GM23248 (cell line): ENCODE measurements around the gene CYP4A22. TPM values are rescaled to one million over a fixed set of nuclear protein-coding genes. Genes with fewer than 3 reads are reported as not detected.
A peak's percentile ranks its signal among the peaks of the same experiment; 100 is the strongest.

ENCODE experiments used
- DNase-seq: peaks from one replicate; pipeline ENCODE4 v3.0.0-alpha.2; 2015
- H2AFZ ChIP-seq: fragments of 200-600 bp; sonication (generic); 2 replicates; pipeline ENCODE4 v1.6.1; 2016; ENCODE audit warnings: antibody characterized with exemption
- H3F3A ChIP-seq: fragments of 200-600 bp; sonication (generic); 2 replicates; pipeline ENCODE4 v1.6.1; 2016; ENCODE audit warnings: mild to moderate bottlenecking, antibody characterized with exemption, mixed run types; ENCODE audit not compliant: insufficient read depth
- H3K27ac ChIP-seq: fragments of 200-600 bp; sonication (generic); 2 replicates; pipeline ENCODE4 v1.5.1; 2016; ENCODE audit warnings: mild to moderate bottlenecking
- H3K27me3 ChIP-seq: fragments of 200-600 bp; sonication (generic); replicated peaks from 2 replicates; pipeline ENCODE4 v1.6.1; 2016; ENCODE audit warnings: mild to moderate bottlenecking; ENCODE audit not compliant: insufficient read depth
- H3K36me3 ChIP-seq: fragments of 200-600 bp; sonication (generic); 2 replicates; pipeline ENCODE4 v1.6.1; 2016; ENCODE audit warnings: low read depth, mild to moderate bottlenecking
- H3K4me1 ChIP-seq: fragments of 200-600 bp; sonication (generic); 2 replicates; pipeline ENCODE4 v1.6.1; 2016; ENCODE audit warnings: mild to moderate bottlenecking; ENCODE audit not compliant: insufficient read depth
- H3K4me2 ChIP-seq: fragments of 200-600 bp; sonication (generic); one replicate; pipeline ENCODE4 v1.6.1; 2016; ENCODE audit warnings: mild to moderate bottlenecking; ENCODE audit not compliant: unreplicated experiment
- H3K4me3 ChIP-seq: fragments of 200-600 bp; sonication (generic); 2 replicates; pipeline ENCODE4 v1.5.1; 2016; ENCODE audit warnings: mild to moderate bottlenecking
- H3K79me2 ChIP-seq: fragments of 200-600 bp; sonication (generic); 2 replicates; pipeline ENCODE4 v1.6.1; 2016; ENCODE audit warnings: mild to moderate bottlenecking; ENCODE audit not compliant: insufficient read depth
- H3K9ac ChIP-seq: fragments of 200-600 bp; sonication (generic); 2 replicates; pipeline ENCODE4 v1.6.1; 2016; ENCODE audit warnings: mild to moderate bottlenecking
- H3K9me2 ChIP-seq: fragments of 200-600 bp; sonication (generic); 2 replicates; pipeline ENCODE4 v1.6.1; 2016; ENCODE audit warnings: mixed run types, mild to moderate bottlenecking, moderate library complexity; ENCODE audit not compliant: insufficient read depth
- H3K9me3 ChIP-seq: fragments of 200-600 bp; sonication (generic); one replicate; pipeline ENCODE4 v1.6.1; 2017; ENCODE audit warnings: low read depth
- H4K20me1 ChIP-seq: fragments of 200-600 bp; sonication (generic); 2 replicates; pipeline ENCODE4 v1.6.0; 2016; ENCODE audit not compliant: insufficient read depth
- EZH2 ChIP-seq: fragments of 200-600 bp; sonication (generic); IDR thresholded peaks from 2 replicates; pipeline ENCODE4 v1.6.1; 2018; ENCODE audit warnings: antibody characterized with exemption, mild to moderate bottlenecking; ENCODE audit not compliant: insufficient read depth, poor library complexity, severe bottlenecking
- EZH2phosphoT487 ChIP-seq: fragments of 200-600 bp; sonication (generic); IDR thresholded peaks from 2 replicates; pipeline ENCODE4 v1.6.1; 2018; ENCODE audit warnings: antibody characterized with exemption, moderate library complexity, mild to moderate bottlenecking, low read depth; ENCODE audit not compliant: insufficient read depth
- WGBS, 2 experiments: methylation state at CpG; one replicate each; pipeline ENCODE4 v1.1.6; 2015 to 2017; ENCODE audit warnings: low lambda C conversion rate in 2 of 2, low coverage in 1 of 2; ENCODE audit errors: missing lambda C conversion rate in 2 of 2; 5-methylcytosine and 5-hydroxymethylcytosine counted together
- in situ Hi-C: fragments of 300-500 bp; cut with MboI; formaldehyde crosslinking; loops from 2 replicates; pipeline ENCODE4 v1.15.0; 2020
- polyA plus RNA-seq: library from polyadenylated mRNA; unstranded; fragments of >200 nt; fragmentation: Nextera tagmentation; extraction: Ambion mirVana; gene quantifications from 2 replicates; pipeline ENCODE4 v1.2.1, GENCODE V29; 2016
- total RNA-seq: library from RNA; depleted of rRNA; stranded (reverse); fragments of >200 nt; shearing (Covaris generic); gene quantifications from 2 replicates; pipeline ENCODE4 v1.2.3, GENCODE V29; 2014

Gene CYP4A22
- total and polyA plus RNA-seq, 2 experiments from 2014 or later = not detected

DNA sequence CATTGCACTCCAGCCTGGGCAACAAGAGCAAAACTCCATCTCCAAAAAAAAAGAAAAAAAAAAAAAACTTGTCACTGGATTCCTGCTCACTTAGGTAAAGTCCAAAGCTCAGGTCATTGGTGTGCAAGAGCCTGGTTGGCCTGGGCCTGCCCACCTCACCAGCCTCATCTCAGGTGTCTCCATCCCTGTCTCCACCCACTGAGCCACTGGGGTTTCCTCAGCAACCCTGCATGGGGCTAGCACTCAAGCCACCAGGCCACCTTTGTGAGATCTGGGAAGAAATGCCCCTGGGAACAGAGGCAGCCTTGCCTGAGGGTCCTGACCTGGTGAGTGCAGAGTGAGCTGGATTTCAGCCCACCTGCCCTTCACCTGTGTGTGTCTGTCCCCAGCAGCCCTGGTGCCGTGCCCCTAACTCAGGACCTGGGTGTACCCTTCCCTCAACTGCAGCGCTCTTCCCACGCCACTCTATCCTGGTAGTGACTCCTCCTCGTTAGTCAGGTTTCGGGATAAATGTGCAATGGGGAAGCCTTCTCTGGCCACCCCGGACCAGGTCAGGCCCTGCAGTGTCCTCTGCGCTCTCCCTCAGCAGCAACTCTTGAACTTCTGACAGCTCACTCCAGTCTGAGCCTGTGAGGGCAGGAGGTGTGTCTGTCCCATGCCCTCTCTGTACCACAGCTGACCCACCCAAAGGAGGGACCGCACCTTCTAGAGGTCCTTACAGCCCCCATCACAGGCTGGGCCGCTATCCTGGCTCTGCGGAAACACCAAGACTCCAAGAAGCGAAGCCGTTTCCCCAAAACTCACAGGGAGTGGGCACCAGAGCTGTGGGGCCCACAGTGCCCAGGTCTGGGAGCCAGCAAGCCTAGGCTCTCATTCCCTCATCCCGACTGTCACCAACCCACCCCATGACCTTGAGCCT, 49.3 kb downstream of the CYP4A22 start:
- H3K9me2 ChIP-seq = no peaks in the 10 kb centered on the region
- H3K27ac ChIP-seq = no peak overlapping the region
- no peaks in the 10 kb centered on the region for H3K27me3 ChIP-seq
- no peak overlapping the region for H2AFZ ChIP-seq
- DNase-seq = no peak
- in situ Hi-C loops = loop anchor here (5.0 kb wide), 1 partner anchor 521 kb away; no protein-coding TSS in a partner anchor
- H3K9ac ChIP-seq = no peak overlapping the region
- H3K4me1 ChIP-seq = peaks cover 13% of the 10 kb centered on the region
- H3K4me3 ChIP-seq = no peak overlapping the region
- H3F3A ChIP-seq = peaks cover 7% of the 10 kb centered on the region; the same call in 1 of the 2 replicates
- 86 to 89% methylated on average over 13 of the region's 13 CpGs for WGBS, 2 experiments
- TF ChIP-seq EZH2 (no peak), EZH2phosphoT487 (no peak)
- no peaks in the 10 kb centered on the region for H4K20me1 ChIP-seq
- no peaks in the 10 kb centered on the region for H3K9me3 ChIP-seq
- H3K4me2 ChIP-seq = no peak overlapping the region
- H3K79me2 ChIP-seq = no peaks in the 10 kb centered on the region
- no peaks in the 10 kb centered on the region for H3K36me3 ChIP-seq

DNA sequence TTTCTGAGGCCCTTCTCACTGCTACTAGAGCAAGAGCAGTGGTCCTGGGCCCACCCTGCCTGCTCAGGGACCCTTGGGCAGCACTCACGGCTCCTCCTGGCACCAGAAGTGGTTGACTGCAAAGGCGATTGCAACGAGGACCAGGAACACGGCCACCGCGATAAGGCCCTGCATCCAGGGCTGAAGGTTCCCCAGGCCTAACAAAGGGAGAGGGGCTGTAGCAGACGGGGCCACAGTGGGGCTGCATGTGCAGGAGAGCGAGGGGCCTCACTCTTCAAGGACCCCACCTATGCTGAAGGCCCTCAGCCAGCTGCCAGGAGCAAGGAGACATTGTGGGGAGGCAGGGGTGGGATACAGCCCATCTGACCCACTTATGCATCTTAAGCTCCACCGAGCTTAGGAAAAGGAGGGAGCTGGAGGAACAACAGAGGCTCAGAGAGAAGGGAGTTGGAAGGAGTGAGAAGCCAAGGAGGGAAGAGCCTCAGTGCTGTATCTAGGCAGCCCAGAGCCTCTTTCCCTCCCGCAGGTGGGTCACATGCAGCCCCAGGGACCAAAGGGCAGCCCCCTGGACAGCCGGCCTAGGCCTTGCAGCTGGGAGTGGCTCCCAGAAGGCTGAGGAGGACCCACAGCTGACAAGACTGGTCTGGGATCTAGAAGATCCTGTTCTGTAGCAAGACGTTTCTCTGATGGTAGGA, 50.1 kb downstream of the CYP4A22 start:
- Histone ChIP-seq H3K36me3 (no peaks in the 10 kb centered on the region), H3K4me1 (peaks cover 18% of the 10 kb centered on the region), H3K9me3 (no peaks in the 10 kb centered on the region), H3K9me2 (no peaks in the 10 kb centered on the region), H2AFZ (no peak overlapping the region), H3K79me2 (no peaks in the 10 kb centered on the region), H4K20me1 (no peaks in the 10 kb centered on the region), H3F3A (peaks cover 9% of the 10 kb centered on the region; the same call in 1 of the 2 replicates), H3K27ac (no peak overlapping the region), H3K4me2 (no peak overlapping the region), H3K4me3 (no peak overlapping the region), H3K9ac (no peak overlapping the region), H3K27me3 (no peaks in the 10 kb centered on the region)
- 68 to 74% methylated on average over 12 of the region's 12 CpGs for WGBS, 2 experiments
- in situ Hi-C loops = loop anchor here (5.0 kb wide), 1 partner anchor 520 kb away; no protein-coding TSS in a partner anchor
- no peak for TF ChIP-seq EZH2phosphoT487
- no peak for TF ChIP-seq EZH2
- no peak for DNase-seq

DNA sequence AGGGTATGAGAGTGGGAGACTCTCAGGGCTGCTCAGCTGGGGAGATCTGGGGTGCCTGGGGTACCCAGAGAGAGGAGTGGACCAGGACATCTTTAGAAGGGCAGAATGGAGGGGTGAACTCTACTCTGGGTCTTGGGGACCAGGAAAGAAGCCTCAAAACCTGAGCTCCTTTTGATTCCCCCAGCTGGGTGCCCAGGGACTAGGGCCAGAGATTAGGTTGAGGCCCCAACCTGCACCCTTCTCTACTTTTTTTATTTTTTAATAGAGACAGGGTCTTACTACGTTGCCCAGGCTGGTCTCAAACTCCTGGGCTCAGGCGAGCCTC, 50.6 kb downstream of the CYP4A22 start:
- H3K4me3 ChIP-seq = no peak overlapping the region
- H3K79me2 ChIP-seq = no peaks in the 10 kb centered on the region
- DNase-seq = no peak
- no peak overlapping the region for H3K27ac ChIP-seq
- H3K27me3 ChIP-seq = no peaks in the 10 kb centered on the region
- no peaks in the 10 kb centered on the region for H3K36me3 ChIP-seq
- no peaks in the 10 kb centered on the region for H3K9me2 ChIP-seq
- in situ Hi-C loops = loop anchor here (5.0 kb wide), 1 partner anchor 519 kb away; no protein-coding TSS in a partner anchor
- H3F3A ChIP-seq = peaks cover 9% of the 10 kb centered on the region; the same call in 1 of the 2 replicates
- TF ChIP-seq EZH2phosphoT487 (no peak), EZH2 (no peak)
- H4K20me1 ChIP-seq = no peaks in the 10 kb centered on the region
- H3K9me3 ChIP-seq = no peaks in the 10 kb centered on the region
- H3K4me1 ChIP-seq = peaks cover 18% of the 10 kb centered on the region
- 41 to 54% methylated on average over 2 of the region's 2 CpGs for WGBS, 2 experiments
- H2AFZ ChIP-seq = no peak overlapping the region
- no peak overlapping the region for H3K4me2 ChIP-seq
- no peak overlapping the region for H3K9ac ChIP-seq

DNA sequence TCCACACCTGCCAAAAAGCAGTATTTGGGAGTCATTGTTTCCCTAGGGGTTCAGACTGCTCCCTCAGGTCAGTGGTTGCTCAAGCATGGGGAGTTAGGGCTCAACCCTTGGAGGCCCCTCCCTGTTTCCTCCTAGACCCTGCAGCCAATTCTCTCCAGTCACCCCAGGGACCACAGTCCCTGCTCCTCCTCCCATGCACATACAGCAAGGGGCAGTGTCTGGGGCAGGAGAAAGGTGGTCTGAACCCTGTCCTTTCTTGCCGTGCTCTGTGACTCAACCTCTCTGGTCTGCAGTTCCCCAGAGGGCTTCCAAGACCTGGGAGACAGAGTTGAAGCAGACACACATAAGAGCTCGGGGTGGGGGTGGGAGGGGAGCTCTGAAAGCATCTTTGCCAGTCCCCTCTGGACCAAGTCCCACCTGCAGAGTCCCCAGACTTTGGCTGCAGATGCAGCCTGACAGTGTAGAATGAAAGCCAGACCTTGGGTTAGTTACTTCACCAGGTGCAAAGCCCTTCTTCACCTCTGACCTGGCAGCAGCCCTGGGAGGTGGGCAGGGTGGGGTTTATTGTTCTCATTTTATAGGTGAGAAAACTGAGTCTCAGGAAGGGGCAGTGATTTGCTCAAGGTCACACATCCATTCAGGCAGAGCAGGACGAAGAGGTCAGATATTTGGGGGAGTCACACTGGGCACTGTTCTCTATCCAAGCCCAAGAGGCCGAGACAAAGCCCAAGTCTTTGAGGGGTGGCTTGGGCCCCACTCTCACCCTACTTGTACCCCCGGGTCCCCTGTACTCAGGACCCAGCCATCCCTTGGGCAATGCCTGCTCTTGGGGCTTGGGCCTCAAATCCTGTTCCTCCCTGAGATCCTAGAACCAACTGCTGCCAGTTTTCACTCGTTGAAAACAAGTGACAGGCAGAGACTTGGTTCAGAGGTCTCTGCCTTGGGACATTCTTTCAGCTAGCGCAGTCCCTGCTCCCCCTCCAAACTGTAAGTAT, 51.8 kb downstream of the CYP4A22 start:
- no peak overlapping the region for H3K27ac ChIP-seq
- no peaks in the 10 kb centered on the region for H3K9me2 ChIP-seq
- peak overlapping the region; percentile 53; the same call in 1 of the 2 replicates for H2AFZ ChIP-seq
- H3K4me1 ChIP-seq = peaks cover 18% of the 10 kb centered on the region
- WGBS, 2 experiments = 76 to 77% methylated on average over 6 to 7 of the region's 7 CpGs
- no peaks in the 10 kb centered on the region for H3K9me3 ChIP-seq
- no peak for DNase-seq
- H3K36me3 ChIP-seq = no peaks in the 10 kb centered on the region
- no peak overlapping the region for H3K4me3 ChIP-seq
- no peak overlapping the region for H3K4me2 ChIP-seq
- TF ChIP-seq EZH2 (no peak), EZH2phosphoT487 (no peak)
- H3F3A ChIP-seq = peaks cover 9% of the 10 kb centered on the region; the same call in 1 of the 2 replicates
- H4K20me1 ChIP-seq = no peaks in the 10 kb centered on the region
- no peaks in the 10 kb centered on the region for H3K79me2 ChIP-seq
- in situ Hi-C loops = loop anchor here (5.0 kb wide), 1 partner anchor 518 kb away; no protein-coding TSS in a partner anchor
- no peak overlapping the region for H3K9ac ChIP-seq
- H3K27me3 ChIP-seq = no peaks in the 10 kb centered on the region
